Peyer's patch (tissue), 4 donors: ENCODE measurements around the gene GPC6. TPM values are rescaled to one million over a fixed set of nuclear protein-coding genes. Genes with fewer than 3 reads are reported as not detected.

Source experiments
- DNase-seq, 3 donors: peaks; one replicate each; pipeline ENCODE4 v3.0.0-alpha.2; 2017 to 2019
- H3K27ac ChIP-seq, 4 donors: fragments of 200-600 bp; sonication (generic); one replicate each; pipeline ENCODE4 v1.5.1; 2016 to 2019
- H3K27me3 ChIP-seq, 2 donors: fragments of 200-600 bp; sonication (generic); one replicate each; pipeline ENCODE4 v1.5.1; 2019
- H3K36me3 ChIP-seq, 3 donors: fragments of 200-600 bp; sonication (generic); one replicate each; pipeline ENCODE4 v1.5.1; 2016 to 2019
- H3K4me1 ChIP-seq, 4 donors: fragments of 200-600 bp; sonication (generic); one replicate each; pipeline ENCODE4 v1.5.1; 2016 to 2019
- H3K4me3 ChIP-seq, 4 donors: fragments of 200-600 bp; sonication (generic); 1 replicate in 3 of 4; 2 replicates in 1 of 4; pipeline ENCODE4 v1.5.1; 2016 to 2019; ENCODE audit warnings: mild to moderate bottlenecking in 1 of 4
- H3K9me3 ChIP-seq, 4 donors: fragments of 200-600 bp; sonication (generic); one replicate each; pipeline ENCODE4 v1.5.1; 2016 to 2019; ENCODE audit warnings: mild to moderate bottlenecking in 1 of 4
- CTCF ChIP-seq, 6 experiments: fragments of 450-650 bp in 4 of 6; fragments of 200-600 bp in 2 of 6; sonication (generic) in 1 of 6; IDR thresholded peaks; one replicate each; pipeline ENCODE4 v1.5.1; 2017 to 2019; ENCODE audit warnings: antibody characterized with exemption in 6 of 6, mild to moderate bottlenecking in 3 of 6, moderate library complexity in 1 of 6
- POLR2A ChIP-seq, 2 donors: fragments of 450-650 bp; IDR thresholded peaks; one replicate each; pipeline ENCODE4 v1.5.1; 2017; ENCODE audit warnings: antibody characterized with exemption in 2 of 2, mild to moderate bottlenecking in 2 of 2, moderate library complexity in 2 of 2
- total RNA-seq, 4 donors: library from RNA; depleted of rRNA; stranded (reverse); fragments of >200 nt; gene quantifications; one replicate each; pipeline ENCODE4 v1.1.0, GENCODE V29; 2016

Gene GPC6
- total RNA-seq, 4 donors from 2014 or later: 1.6 to 13.2 (median 2.6) TPM

GRCh38 chr13:93522501-93522900, 295.9 kb downstream of the GPC6 start:
- Histone ChIP-seq H3K36me3 (no peaks in the 10 kb centered on the region), H3K27ac (no peak overlapping the region), H3K4me1 (no peaks in the 10 kb centered on the region), H3K4me3 (no peak overlapping the region), H3K27me3 (no peaks in the 10 kb centered on the region), H3K9me3 (no peaks in the 10 kb centered on the region)
- DNase-seq: no peak
- TF ChIP-seq CTCF (IDR thresholded peaks at IDR 0.05) (no peak), POLR2A (IDR thresholded peaks at IDR 0.05) (no peak)

- no peak overlapping the region for H3K4me3 ChIP-seq
- no peak overlapping the region for H3K27ac ChIP-seq
- H3K9me3 ChIP-seq: no peaks in the 10 kb centered on the region
- H3K27me3 ChIP-seq: no peaks in the 10 kb centered on the region
- no peaks in the 10 kb centered on the region for H3K4me1 ChIP-seq
- TF ChIP-seq CTCF (IDR thresholded peaks at IDR 0.05) (no peak), POLR2A (IDR thresholded peaks at IDR 0.05) (no peak)
- no peaks in the 10 kb centered on the region for H3K36me3 ChIP-seq
- no peak for DNase-seq
Measured at GRCh38 chr13:93525087-93525486, 298.5 kb downstream of the GPC6 start.

GRCh38 chr13:93527748-93528297, 301.2 kb downstream of the GPC6 start:
- Histone ChIP-seq H3K9me3 (no peaks in the 10 kb centered on the region), H3K4me3 (no peak overlapping the region), H3K36me3 (no peaks in the 10 kb centered on the region), H3K27ac (no peak overlapping the region), H3K4me1 (no peaks in the 10 kb centered on the region), H3K27me3 (no peaks in the 10 kb centered on the region)
- TF ChIP-seq CTCF (IDR thresholded peaks at IDR 0.05) (no peak), POLR2A (IDR thresholded peaks at IDR 0.05) (no peak)
- DNase-seq: no peak

GRCh38 chr13:93529961-93530360, 303.4 kb downstream of the GPC6 start:
- TF ChIP-seq POLR2A (IDR thresholded peaks at IDR 0.05) (no peak), CTCF (IDR thresholded peaks at IDR 0.05) (no peak)
- H3K27ac ChIP-seq: no peak overlapping the region
- no peaks in the 10 kb centered on the region for H3K27me3 ChIP-seq
- no peak overlapping the region for H3K4me3 ChIP-seq
- H3K4me1 ChIP-seq: no peaks in the 10 kb centered on the region
- DNase-seq: no peak
- H3K36me3 ChIP-seq: no peaks in the 10 kb centered on the region
- H3K9me3 ChIP-seq: no peaks in the 10 kb centered on the region

GRCh38 chr13:93534181-93534700, 307.6 kb downstream of the GPC6 start:
- H3K4me3 ChIP-seq: no peak overlapping the region
- peak in 1 of 3 donors; percentile 31 for DNase-seq
- no peaks in the 10 kb centered on the region for H3K36me3 ChIP-seq
- H3K4me1 ChIP-seq: no peaks in the 10 kb centered on the region
- H3K27me3 ChIP-seq: no peaks in the 10 kb centered on the region
- no peak overlapping the region for H3K27ac ChIP-seq
- no peaks in the 10 kb centered on the region for H3K9me3 ChIP-seq
- TF ChIP-seq CTCF (IDR thresholded peaks at IDR 0.05) (no peak), POLR2A (IDR thresholded peaks at IDR 0.05) (no peak)

- TF ChIP-seq CTCF (IDR thresholded peaks at IDR 0.05) (no peak), POLR2A (IDR thresholded peaks at IDR 0.05) (no peak)
- H3K4me1 ChIP-seq: no peaks in the 10 kb centered on the region
- H3K36me3 ChIP-seq: no peaks in the 10 kb centered on the region
- H3K27ac ChIP-seq: no peak overlapping the region
- H3K27me3 ChIP-seq: no peaks in the 10 kb centered on the region
- no peaks in the 10 kb centered on the region for H3K9me3 ChIP-seq
- H3K4me3 ChIP-seq: no peak overlapping the region
- DNase-seq: no peak
Measured at GRCh38 chr13:93535251-93535650, 308.6 kb downstream of the GPC6 start.
